NCI-H226 (cell line): ENCODE results near the gene PLEKHM1.
"Not testable (repeated sequence)": the region's sequence is repeated elsewhere in the genome, so short reads cannot be mapped to it uniquely, and the experiment has no call there.

ENCODE experiments used
- DNase-seq: peaks from one replicate; pipeline ENCODE4 v3.0.0-alpha.2; 2015

PLEKHM1 gene

DNA sequence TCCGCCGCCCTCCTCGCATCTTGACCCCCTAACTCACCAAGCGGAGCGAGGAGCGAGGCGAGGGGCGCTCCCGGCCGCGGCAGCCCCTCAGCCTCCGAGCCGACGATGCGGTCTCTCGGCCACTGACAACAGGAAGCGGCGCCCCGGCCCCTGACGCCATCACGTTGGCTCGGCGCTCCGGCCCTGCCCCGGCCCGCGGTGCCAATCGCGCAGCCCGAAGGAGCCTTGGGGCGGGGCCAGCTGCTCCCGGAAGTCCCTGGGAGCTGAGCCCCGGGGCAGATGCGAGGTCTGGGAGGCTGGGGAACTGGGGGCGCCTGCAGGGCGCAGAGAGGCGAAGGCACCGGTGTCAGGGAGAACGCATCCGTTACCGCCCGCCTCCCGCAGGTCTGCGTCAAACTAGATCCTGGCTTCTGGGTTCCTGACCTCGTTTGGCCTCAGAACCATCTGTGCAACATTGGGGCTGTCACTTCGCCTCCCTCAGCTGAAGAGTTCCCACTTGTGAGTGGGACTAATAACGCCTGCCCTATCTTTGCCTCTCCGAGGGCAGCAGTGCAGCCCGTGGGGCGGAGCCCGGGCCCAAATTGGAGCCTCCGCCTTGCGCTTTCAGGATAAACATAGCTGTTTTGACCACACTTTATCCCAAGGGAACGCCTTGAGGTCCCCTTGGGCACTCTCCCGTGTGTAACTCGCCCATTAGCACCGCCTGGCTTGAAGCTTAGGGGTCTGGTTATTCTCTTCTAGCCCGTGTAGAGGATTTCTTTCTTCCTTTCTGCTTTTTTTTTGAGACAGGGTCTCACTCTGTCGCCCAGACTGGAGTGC is at the start of gene PLEKHM1:
Gene PLEKHM1 (minus strand): TSS at position 107 of the 819 bp plus-strand sequence. CDS start 8,237 bp downstream, outside the sequence.
- DNase-seq = peak; percentile 79

DNA sequence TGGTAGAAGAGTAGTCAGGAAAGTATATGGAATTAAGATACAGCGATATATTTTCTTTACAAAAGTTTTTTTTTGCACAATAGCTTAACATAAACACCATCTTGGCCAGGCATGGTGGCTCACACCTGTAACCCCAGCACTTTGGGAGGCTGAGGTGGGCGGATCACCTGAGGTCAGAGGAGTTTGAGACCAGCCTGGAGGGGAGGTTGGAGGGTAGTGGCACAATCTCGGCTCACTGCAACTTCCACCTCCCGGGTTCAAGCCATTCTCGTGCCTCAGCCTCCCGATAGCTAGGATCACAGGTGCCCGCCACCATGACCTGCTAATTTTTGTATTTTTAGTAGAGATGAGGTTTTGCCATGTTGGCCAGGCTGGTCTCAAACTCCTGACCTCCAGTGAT is 47.6 kb upstream of the PLEKHM1 start:
- not testable (repeated sequence) for DNase-seq

DNA sequence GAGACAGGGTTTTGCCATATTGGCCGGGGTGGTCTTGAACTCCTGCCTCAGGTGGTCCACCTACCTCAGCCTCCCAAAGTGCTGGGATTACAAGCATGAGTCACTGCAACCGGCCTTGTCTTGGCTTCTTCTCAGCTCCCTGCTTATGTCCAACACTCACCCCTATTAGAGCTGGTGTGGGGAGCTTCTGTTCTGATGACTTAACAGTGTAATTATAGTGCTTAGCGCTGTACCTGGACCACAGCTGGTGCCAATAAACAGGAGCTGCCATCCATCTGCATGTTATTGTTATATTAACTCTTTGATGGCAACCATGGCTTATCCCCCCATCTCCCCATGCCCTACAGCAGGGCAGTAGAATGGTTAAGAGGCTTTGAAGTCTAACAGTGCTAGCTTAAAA is 15.6 kb upstream of the PLEKHM1 start:
- not testable (repeated sequence) for DNase-seq

DNA sequence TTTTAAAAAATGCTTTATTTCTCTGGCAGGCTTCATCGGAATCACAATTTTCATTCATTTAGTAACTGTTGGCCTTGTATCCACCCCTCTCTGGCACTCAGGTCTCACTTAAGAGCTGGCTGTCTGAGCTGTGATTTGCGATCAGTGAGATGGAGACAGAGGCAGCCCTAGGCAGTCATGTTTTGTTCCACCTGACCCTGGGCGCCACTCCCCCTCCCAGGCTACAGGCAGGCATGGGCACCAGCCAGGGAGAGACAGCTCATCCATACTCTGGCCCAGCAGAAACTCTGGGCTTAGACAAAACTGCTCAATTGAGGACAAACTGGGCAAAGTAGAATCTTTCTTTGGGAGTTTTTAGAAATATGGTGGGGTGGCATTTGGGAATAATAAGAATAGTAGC is 14.7 kb upstream of the PLEKHM1 start:
- not testable (repeated sequence) for DNase-seq

DNA sequence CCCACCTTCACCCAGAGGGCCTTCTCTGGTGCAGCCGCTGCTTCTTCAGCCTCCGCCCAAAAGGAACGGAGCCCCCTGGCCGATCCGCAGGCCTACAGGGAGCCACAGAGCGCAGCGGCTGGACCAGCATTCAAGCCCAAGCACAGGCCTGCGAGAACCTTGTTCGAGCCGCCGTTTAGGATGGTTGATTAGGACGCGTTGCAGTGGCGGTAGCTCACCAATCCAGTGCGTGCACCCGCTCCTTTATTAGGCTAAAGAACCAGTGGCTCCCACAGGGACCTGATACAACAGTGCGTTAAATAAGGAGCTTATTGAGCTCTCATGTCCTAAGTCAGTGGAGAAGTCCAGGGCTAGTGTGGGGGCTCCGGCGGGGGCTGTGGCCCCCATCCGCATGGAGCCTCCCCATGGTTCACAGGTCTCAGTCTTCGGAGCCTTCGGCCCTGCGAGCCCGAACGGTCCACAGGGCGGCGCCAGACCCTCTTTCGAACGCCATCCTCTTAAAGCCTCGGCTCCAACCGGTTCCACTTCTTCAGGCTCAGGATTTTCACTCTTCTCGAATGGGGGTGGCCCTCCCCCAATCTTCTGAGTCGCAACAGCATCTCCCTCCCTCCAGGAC is 10.7 kb upstream of the PLEKHM1 start:
- DNase-seq = not testable (repeated sequence)

DNA sequence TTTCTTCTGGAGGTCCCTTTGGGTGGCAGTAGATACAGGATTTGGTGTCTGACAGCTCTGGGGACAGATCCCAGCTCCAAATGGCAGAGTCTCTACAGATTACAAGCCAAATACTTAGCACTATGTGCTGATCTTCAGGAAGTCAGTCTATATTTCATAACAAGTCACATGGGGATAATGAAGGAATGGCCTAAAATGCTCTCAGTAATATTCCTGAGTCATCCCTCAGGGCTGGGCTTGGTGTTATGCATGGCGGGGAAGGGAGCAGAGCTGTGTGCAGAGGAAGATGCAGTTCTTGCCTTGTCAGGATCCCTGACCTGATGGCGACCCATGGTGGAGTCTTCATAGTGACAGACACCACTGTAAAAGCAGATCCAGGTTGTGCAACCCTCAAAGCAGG is 10.0 kb upstream of the PLEKHM1 start:
- DNase-seq = not testable (repeated sequence)

DNA sequence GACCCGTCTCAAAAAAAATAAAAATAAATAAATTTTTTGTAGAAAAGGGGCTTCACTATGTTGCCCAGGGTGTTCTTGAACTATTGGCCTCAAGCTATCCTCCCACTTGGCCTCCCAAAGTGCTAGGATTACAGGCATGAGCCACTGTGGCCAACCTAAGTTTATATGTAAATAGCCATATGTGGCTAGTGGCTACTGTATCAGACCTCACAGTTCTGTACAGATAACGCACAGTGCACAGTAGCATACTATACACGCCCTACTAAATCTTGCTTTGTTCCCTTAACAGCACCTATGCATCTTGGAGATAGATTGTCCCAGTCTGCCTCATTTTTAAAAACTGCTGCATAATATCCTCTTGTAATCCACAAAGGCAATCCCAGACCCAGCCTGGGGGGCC is 8.7 kb upstream of the PLEKHM1 start:
- not testable (repeated sequence) for DNase-seq

DNA sequence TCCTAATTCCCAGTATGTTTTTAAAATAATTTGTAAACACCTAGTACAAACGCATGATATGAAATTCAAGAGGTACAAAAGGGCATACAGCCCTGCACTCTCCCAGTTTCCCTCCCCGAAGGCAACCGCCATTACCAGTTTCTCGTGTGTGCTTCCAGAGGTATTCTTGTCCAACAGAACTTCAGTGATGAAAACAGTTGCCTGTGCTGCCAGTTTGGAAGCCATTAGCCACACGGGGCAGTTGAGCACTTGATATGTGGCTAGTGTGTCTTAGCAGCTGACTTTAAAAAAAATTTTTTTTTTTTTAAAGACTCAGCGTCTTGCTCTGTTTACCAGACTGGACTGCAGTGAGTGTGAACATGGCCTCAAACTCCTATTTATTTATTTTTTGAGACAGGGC is 7.9 kb upstream of the PLEKHM1 start:
- not testable (repeated sequence) for DNase-seq

DNA sequence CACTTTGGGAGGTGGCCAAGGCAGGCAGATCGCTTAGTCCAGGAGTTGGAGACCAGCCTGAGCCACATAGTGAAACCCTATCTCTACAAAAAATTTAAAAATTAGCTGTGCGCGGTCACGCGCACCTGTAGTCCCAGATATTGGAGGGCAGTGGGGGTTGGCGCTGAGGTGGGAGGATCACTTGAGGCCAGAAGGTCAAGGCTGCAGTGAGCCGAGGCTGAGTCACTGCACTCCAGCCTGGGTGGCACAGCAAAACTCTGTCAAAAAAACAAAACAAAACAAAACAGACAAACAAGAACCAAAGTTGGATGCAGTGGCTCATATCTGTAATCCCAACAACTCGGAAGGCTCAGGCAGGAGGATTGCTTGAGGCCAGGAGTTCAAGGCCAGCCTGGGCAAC is 6.9 kb upstream of the PLEKHM1 start:
- DNase-seq = not testable (repeated sequence)

DNA sequence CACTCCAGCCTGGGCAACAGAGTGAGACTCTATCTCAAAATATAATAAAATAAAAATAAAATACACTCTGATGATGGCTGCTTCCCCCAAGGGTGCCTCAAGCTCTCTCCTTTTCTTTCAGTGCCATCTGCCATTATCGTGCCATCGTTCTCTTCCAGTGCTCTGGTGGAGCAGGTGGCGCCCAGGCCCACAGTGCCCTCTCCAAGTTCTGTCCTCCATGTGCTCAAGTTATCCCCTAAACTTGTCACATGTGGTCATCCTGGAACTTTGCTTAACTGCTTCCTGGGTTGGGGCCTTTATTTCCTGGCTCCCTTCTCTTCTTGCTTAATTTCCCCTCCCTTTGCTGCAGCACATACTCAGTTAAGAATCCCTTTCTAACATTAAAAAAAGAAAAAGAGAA is 6.0 kb upstream of the PLEKHM1 start:
- DNase-seq = not testable (repeated sequence)

DNA sequence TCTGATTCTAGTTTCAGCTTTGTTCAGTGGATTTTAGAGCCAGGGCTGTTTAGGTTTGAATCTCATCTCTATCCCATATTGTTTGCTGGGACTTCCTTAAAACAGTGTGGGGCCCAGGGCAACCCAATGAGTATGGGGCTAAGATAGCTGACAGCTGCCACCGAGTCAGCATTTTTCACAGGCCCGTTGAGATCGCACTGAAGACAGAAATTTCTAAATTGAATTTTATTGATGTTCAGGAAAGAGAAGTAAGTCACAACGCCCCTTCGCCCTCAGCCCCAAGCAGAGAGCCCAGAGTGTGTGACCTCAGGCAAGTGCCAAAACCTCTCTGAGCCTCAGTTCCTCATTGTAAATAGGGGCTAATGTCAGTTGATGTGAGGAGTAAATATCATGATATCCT is 4.0 kb upstream of the PLEKHM1 start:
- not testable (repeated sequence) for DNase-seq

DNA sequence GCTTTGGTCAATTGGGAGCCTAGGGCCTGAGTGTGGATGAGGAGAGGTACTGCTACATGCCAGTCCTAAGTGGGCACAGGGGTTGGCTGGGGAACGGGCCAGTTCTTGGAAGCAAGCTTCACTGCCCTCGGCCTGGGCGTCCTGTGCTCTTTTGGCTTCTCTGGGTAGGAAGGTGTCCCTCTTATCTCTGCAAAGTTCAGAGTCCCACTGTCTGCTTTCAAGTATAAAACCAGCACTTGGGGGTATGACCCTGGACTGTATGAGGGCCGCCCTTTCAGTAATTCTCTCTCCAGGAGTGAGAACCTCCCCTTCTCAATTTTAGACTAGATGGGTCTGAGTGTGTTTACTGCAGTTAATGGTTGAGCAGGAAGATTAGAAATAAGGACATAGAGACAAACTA is 1.6 kb upstream of the PLEKHM1 start:
- not testable (repeated sequence) for DNase-seq

DNA sequence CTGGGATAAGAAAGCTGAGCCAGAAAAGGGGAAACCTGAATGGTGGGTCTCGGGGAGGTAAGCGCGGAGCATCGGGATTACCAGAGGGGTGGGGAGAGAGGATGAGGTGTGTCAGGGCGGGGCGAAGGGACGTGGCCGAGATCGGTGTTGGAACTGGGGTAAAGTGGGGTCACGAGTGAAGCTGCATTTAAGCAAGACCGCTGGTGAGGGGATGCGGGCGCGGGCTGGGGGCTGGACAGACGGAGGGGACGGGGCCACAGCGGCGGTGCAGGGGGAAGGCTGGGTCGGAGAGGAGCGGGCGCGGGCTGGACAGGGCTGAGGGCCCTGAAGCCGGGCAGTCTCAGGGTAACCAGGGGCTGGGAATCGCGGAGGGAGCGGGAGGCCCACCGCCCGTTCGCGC is 323 bp downstream of the PLEKHM1 start:
- DNase-seq = not testable (repeated sequence)

DNA sequence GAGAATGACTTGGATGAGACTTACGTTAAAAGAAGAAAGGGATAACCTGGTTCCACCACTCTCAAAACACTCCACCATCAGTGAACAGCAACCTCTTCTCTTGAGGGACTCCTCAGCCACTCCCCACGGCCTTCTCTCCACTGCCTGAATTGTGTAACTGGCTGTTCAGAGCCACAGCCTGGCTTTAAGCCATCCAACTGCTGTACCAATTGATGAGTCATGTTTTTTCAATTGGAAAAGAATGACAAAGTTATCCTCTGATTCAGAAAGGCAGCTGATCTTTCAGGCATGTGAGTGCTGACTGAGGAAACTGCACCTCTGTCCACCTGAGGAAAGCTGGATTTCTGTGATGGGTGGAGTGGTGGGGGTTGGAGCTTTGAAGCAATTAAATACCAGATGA is 2.8 kb downstream of the PLEKHM1 start:
- DNase-seq = peak; percentile 82

DNA sequence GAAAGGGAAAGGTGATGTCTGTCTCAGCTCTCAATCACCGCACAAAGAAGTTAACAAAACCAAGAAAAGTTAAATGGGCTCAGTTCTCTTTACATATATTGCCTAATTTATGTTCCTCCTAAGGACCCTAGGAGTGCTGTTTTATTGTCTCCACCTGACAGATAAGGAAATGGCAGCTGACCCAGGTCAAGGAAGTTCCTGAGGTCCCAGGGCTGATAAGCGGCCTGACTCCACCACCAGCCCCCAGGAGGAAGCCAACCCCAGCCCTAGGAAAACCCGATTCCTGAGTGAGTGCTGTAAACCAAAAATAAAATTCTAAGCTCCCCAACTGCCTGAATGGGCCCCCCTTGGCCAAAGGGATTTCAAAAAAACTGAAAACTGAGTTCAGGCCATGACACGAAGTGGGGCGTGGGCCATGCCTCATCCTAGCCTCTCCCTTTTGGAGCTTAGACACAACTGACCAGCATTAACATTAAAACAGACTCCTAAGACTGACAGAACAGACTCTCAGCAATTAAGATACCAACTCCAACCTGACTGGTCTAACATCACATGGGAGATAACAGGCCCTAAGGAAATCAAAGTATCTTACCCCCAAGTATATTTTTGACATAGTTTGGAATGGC is 6.8 kb downstream of the PLEKHM1 start:
- not testable (repeated sequence) for DNase-seq

DNA sequence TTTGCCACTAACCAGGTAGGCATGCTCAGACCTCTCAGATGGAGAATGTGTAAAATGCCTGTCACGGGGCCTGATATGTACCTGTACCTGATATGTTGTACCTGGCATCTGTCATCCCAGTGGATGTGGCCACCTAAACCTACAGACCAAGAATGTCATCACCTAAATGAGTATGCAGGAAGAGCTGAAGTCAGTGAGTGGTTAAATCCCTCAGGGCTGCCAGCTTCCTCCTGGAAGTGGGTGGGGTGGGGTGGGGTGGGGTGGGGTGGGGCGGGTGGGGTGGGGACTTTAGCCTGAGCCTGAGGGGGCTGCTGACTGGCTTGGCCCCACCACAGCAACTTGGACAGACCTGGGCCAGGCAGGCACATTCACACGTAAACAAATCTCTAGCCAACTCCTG is 7.3 kb downstream of the PLEKHM1 start:
- DNase-seq = not testable (repeated sequence)

DNA sequence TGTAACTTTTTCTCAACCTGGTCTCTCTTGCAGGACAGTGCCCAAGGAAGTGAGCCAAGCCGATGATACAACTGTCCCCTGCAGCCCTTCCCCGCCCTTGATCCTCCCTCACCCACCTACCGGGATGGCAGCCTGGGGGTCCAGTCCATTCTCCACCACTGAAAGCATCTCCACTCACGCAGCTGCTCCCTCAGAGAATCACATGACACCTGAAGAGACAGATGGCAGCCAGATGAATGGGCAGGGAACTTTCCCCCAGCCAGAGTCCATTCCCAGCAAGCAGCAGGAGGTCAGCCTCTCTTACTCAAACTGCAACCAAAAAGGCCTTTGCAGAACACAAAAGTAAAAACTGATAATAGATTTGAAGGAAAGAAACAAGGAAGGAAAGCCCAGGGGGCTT is 8.2 kb downstream of the PLEKHM1 start:
- not testable (repeated sequence) for DNase-seq

DNA sequence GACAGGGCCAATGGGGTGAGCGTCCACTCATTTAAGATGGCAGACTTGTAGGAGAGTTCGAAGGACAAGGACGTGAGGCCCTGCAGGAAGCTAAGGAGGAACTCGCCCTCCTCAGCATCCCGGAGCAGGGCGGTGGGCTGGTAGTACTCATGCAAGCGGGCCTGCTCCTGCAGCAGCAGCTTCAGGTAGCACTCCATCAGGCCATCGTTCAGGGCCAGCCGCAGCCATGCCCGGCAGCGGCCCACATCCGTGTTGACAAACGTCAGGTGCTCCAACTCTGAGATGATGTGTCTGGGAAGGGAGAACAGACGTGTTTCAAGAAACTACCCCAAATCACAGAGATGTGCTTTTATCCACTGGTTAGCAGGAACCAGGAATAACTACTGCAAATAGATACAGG is 15.1 kb downstream of the PLEKHM1 start:
- DNase-seq = not testable (repeated sequence)

DNA sequence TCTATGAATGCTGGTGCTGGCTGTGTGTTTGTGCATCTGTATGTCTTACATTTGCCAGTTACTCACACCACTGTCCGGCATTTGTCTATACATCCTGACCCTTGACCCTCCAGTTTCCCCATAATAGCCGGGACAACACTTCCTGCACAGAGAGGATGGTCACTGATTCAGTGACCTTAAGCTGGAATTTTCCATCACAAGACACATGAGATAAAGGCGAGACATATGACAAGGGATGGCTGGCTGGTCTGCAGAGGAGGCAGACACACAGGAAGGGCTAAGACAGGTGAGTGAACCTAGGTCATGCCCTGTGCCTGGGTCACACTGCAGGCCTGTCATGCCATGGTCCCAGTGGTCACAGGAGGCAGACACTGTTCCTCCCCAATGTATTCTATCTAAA is 18.3 kb downstream of the PLEKHM1 start:
- DNase-seq = not testable (repeated sequence)

DNA sequence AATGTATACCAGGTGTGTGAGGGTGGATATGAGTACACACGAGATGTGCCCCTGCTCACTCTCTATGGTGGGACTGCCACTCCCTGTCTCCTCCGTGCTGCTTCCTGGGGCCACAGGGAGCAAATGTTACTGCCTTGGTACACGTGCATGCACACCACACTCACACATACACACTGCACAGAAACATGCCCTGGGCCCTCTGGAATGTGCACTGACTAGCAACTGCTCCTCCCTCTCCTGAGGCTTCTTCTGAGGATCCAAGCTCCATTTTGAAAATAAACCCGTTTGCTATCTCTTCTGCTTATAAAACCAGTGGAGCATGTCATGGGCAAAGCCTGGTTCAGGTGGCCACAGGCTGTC is 21.3 kb downstream of the PLEKHM1 start:
- not testable (repeated sequence) for DNase-seq

DNA sequence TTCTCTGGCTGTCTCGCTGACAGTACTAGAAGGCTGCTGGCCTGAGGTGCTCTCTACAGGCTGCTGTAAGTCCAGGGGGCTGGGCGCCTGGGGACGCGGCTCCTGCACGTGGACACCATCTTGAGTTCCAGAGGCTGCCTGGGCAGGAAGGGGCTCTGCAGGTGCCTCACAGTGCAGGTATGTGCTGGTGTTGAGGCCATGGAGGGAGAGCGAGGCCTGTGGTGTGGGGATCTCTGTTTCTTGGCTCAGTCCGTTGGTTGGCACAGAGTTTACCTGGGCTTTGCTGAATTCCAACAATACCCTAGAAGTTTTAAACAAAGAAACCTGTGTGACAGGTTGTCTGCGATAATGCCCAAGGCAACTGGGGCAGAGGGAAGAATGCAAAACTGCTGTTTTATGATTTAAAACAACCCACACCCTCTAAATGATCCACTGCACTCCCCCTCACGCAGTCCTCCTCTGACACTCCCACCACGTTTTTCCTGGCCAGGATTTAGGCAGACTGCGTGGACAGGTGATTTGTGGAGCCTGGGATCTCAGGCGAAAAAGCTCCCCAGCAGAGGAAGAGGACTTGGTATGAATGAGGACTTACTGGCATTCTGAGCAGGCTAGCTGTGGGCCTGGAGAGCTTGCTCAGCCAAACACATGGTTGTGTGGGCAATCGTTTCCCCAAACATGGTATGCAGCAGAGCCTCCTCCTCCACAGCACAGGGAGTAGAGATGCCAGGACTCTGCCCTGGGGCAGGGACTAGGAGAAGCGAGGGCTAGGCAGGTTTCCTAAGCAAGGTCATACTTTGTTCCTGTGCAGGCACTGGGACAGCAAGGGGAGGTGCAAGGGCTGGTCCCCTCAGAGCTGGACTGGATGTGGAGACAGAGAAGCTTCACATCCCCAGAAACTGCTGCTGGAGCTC is 22.0 kb downstream of the PLEKHM1 start:
- DNase-seq = peak; percentile 26

DNA sequence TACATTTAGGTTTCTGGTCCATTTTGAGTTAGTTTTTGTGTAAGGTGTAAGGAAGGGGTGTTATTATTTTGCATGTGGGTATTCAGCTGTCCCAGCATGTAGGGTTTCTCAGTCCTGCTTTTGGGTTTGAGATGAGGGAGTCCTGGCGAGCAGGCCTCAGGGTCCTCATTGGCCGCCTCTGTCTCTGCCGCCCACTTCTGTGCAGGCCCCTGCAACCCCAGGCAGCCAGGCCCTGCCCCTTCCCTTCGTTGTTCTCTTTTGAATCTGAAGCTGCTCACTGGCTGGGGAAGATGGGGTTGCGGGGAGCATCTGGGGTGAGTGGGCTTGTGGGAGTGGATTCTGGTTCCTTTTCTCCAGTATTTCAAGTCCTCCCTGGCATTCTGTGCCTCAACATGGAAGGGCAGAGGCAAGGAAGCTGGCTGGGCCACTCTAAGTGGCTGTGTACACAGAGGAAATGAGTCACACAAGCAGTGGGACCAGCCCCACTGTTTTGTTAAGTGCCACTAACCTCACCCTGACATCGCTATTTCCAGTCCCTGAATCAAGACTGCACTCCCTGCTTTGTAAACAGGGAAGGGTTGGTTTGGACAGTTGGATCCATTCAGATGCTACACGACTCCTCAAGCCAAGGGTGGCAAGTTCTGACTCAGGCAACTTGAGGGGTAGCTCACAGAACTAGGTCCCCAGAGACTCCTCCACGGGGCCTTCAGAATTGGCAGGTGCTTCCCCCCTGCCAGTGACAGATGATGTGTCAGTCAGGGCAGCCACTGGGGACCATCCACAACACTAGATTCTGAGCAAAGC is 28.8 kb downstream of the PLEKHM1 start:
- DNase-seq = not testable (repeated sequence)
